SK-N-SH (cell line): ENCODE measurements around the gene NUP42.

Source experiments
- EZH2phosphoT487 ChIP-seq: fragments of 200-600 bp; sonication (generic); IDR thresholded peaks from 2 replicates; pipeline ENCODE4 v1.6.1; 2017; ENCODE audit warnings: low read depth, mixed run types, mild to moderate bottlenecking, antibody characterized with exemption, moderate library complexity, borderline replicate concordance
- FOXM1 ChIP-seq: IDR thresholded peaks from 2 replicates; pipeline ENCODE4 v1.4.0; 2012; ENCODE audit warnings: low read depth, mild to moderate bottlenecking
- JUND ChIP-seq: IDR thresholded peaks from 2 replicates; pipeline ENCODE4 v1.4.0; 2012
- POLR2AphosphoS5 ChIP-seq: IDR thresholded peaks from 2 replicates; pipeline ENCODE4 v1.6.1; 2012; ENCODE audit warnings: low read depth, low read length
- YY1 ChIP-seq: IDR thresholded peaks from 2 replicates; pipeline ENCODE4 v1.4.0; 2012; ENCODE audit warnings: low read depth, mild to moderate bottlenecking

GRCh38 chr7:23165316-23165715, 16.5 kb upstream of the NUP42 start:
- TF ChIP-seq FOXM1 (no peak), JUND (no peak), YY1 (no peak), POLR2AphosphoS5 (no peak), EZH2phosphoT487 (no peak)
